Measurements from ENCODE around the gene MACROD2.

DNA sequence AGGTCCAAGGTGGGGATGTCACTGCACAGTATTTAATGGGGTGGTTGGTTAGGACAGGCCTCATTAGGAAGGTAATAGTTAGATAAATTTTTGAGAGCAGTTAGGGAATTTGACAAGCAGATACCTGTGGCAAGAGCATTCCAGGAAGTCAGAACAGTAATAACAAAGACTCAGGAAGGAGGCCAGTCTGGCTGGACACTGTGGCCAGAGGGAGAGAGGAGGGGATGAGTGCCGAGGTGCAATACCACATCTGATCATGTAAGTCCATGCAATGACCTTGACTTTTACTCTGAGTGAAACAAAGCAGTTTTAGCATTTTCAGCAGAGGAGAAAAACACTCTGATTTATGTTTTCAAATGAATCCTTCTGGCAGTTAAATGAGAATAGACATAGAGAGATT lies 1332.8 kb downstream of the MACROD2 start:
- TF ChIP-seq, protein P1, sequence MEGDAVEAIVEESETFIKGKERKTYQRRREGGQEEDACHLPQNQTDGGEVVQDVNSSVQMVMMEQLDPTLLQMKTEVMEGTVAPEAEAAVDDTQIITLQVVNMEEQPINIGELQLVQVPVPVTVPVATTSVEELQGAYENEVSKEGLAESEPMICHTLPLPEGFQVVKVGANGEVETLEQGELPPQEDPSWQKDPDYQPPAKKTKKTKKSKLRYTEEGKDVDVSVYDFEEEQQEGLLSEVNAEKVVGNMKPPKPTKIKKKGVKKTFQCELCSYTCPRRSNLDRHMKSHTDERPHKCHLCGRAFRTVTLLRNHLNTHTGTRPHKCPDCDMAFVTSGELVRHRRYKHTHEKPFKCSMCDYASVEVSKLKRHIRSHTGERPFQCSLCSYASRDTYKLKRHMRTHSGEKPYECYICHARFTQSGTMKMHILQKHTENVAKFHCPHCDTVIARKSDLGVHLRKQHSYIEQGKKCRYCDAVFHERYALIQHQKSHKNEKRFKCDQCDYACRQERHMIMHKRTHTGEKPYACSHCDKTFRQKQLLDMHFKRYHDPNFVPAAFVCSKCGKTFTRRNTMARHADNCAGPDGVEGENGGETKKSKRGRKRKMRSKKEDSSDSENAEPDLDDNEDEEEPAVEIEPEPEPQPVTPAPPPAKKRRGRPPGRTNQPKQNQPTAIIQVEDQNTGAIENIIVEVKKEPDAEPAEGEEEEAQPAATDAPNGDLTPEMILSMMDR (IDR thresholded peaks at IDR 0.05): no peak
- TF ChIP-seq POLR2AphosphoS5 (IDR thresholded peaks at IDR 0.05) (no peak), POLR2A (IDR thresholded peaks at IDR 0.05) (no peak)
